Measurements from ENCODE around the gene QRICH1. TPM values are rescaled to one million over a fixed set of nuclear protein-coding genes. Genes with fewer than 3 reads are reported as not detected.

Gene QRICH1
- total and polyA plus RNA-seq, 2 of the 13 experiments (the other 11 are each of a cell fraction or from before 2014, with no cell fraction given), result 52.6 to 102 TPM

GRCh38 chr3:49079270-49079669 is 14.6 kb downstream of the QRICH1 start:
- no peaks in the 10 kb centered on the region for H3K27me3 ChIP-seq (ENCODE audit: control insufficient read depth in 1 of 2, insufficient read depth in 2 of 2, low read length in 2 of 2)
- no peak overlapping the region for H3K4me2 ChIP-seq (ENCODE audit: low read depth, low read length)
- H3K79me2 ChIP-seq (ENCODE audit: insufficient read depth, low read length), result peaks cover 57% of the 10 kb centered on the region
- DNase-seq (ENCODE audit: low spot score), result no peak
- 0 out of 2 replicates have a peak, but pooled peaks cover 5% of the 10 kb centered on the region for H3K4me1 ChIP-seq (ENCODE audit: insufficient read depth, low read length)
- H3K9ac ChIP-seq (ENCODE audit: insufficient read depth, low read depth, low read length), result no peak overlapping the region
- no peaks in the 10 kb centered on the region for H3K9me3 ChIP-seq (ENCODE audit: low read length)
- WGBS (ENCODE audit: low lambda C conversion rate), result 100% methylated on average over 2 of the region's 2 CpGs
- 0 out of 2 replicates have a peak, but pooled peaks cover 9% of the 10 kb centered on the region for H4K20me1 ChIP-seq (ENCODE audit: insufficient read depth, low read length)
- peaks cover 23 to 37% of the 10 kb centered on the region in 2 experiments for H3K36me3 ChIP-seq (replicated peaks in 1 of 2; ENCODE audit: control insufficient read depth in 1 of 2, insufficient read depth in 2 of 2, low read length in 2 of 2)
- ChIA-PET POLR2A (interaction anchor here (0.6 to 2.2 kb wide), 3 partner anchors 15 to 54 kb away, joined by 3 to 7 read pairs (median 6); partner anchors contain the start of genes IMPDH2 and QRICH1), CTCF (ENCODE audit: low intra/inter-chr PET ratio, low total read pairs) (no interaction called here)
- intact Hi-C loops (cut with micrococcal nuclease; ENCODE audit: unreplicated experiment), result no loop called here
- no peak for FAIRE-seq
- no peak for ATAC-seq
- no peak overlapping the region for H2AFZ ChIP-seq (ENCODE audit: low read length)
- BruUV-seq (replicated peaks), result no TSS peak
- H3K4me3 ChIP-seq (replicated peaks in 1 of 3; ENCODE audit: insufficient read depth in 1 of 3, low read depth in 2 of 3, low read length in 3 of 3), result no peak overlapping the region
- no peak overlapping the region for H3K27ac ChIP-seq (ENCODE audit: extremely low read length, insufficient read depth, low read length)
- TF ChIP-seq MBD4 (IDR thresholded peaks at IDR 0.05; ENCODE audit: borderline replicate concordance, low read length), result no peak
- in situ Hi-C loops (cut with HindIII; ENCODE audit: extremely low pct_ligation_motif_present, low pct_unique_long_range_greater_than_20kb), result no loop called here

GRCh38 chr3:49076646-49077045 is 17.2 kb downstream of the QRICH1 start:
- FAIRE-seq (no peak), DNase-seq (ENCODE audit: low spot score) (no peak), ATAC-seq (peak; percentile 59)
- CTCF ChIA-PET (ENCODE audit: low intra/inter-chr PET ratio, low total read pairs), result no interaction called here
- Histone ChIP-seq H3K4me1 (ENCODE audit: insufficient read depth, low read length) (0 out of 2 replicates have a peak, but pooled peaks cover 5% of the 10 kb centered on the region), H4K20me1 (ENCODE audit: insufficient read depth, low read length) (0 out of 2 replicates have a peak, but pooled peaks cover 9% of the 10 kb centered on the region), H3K79me2 (ENCODE audit: insufficient read depth, low read length) (peaks cover 38% of the 10 kb centered on the region), H3K9me3 (ENCODE audit: low read length) (no peaks in the 10 kb centered on the region), H3K9ac (ENCODE audit: insufficient read depth, low read depth, low read length) (no peak overlapping the region), H3K4me2 (ENCODE audit: low read depth, low read length) (no peak overlapping the region), H3K27me3 (ENCODE audit: control insufficient read depth in 1 of 2, insufficient read depth in 2 of 2, low read length in 2 of 2) (no peaks in the 10 kb centered on the region), H3K4me3 (replicated peaks in 1 of 3; ENCODE audit: insufficient read depth in 1 of 3, low read depth in 2 of 3, low read length in 3 of 3) (no peak overlapping the region), H3K27ac (ENCODE audit: extremely low read length, insufficient read depth, low read length) (no peak overlapping the region), H3K36me3 (replicated peaks in 1 of 2; ENCODE audit: control insufficient read depth in 1 of 2, insufficient read depth in 2 of 2, low read length in 2 of 2) (peaks cover 32 to 51% of the 10 kb centered on the region in 2 experiments), H2AFZ (ENCODE audit: low read length) (no peak overlapping the region)
- WGBS (ENCODE audit: low lambda C conversion rate), result 100% methylated on average over 4 of the region's 4 CpGs
- intact Hi-C loops (cut with micrococcal nuclease; ENCODE audit: unreplicated experiment) (no loop called here), in situ Hi-C loops (cut with HindIII; ENCODE audit: extremely low pct_ligation_motif_present, low pct_unique_long_range_greater_than_20kb) (no loop called here)
- POLR2A ChIA-PET, result no interaction called here
- TF ChIP-seq POLR2AphosphoS2 (IDR thresholded peaks at IDR 0.05; ENCODE audit: low read depth, low read length) (0 out of 2 replicates have a peak, but pooled peaks have one; percentile 7), GPBP1L1 (CRISPR knock-in tag; IDR thresholded peaks at IDR 0.05) (no peak)
- TSS peak; percentile 36 for BruUV-seq (replicated peaks)

Measured in HepG2 (cell line).